GM18505 (cell line): Measurements from ENCODE around the gene TBCD.

Experiments
- ATAC-seq: cut with Tn5 transposase; IDR thresholded peaks from one replicate; pipeline ENCODE4 v1.9.1; 2021; ENCODE audit not compliant: unreplicated experiment
- POLR2A ChIP-seq: IDR thresholded peaks from 4 replicates; pipeline ENCODE4 v1.6.1; 2011; ENCODE audit warnings: borderline replicate concordance; ENCODE audit not compliant: insufficient read depth, insufficient read length; ENCODE audit errors: extremely low read depth

TBCD gene

GRCh38 chr17:82905130-82905529, 153.3 kb downstream of the TBCD start:
- TF ChIP-seq POLR2A = no peak
- no peak for ATAC-seq

- no peak for ATAC-seq
- no peak for TF ChIP-seq POLR2A
Observed at GRCh38 chr17:82907797-82908542, 156.1 kb downstream of the TBCD start.

GRCh38 chr17:82908543-82909160, 156.8 kb downstream of the TBCD start:
- no peak for TF ChIP-seq POLR2A
- no peak for ATAC-seq

- TF ChIP-seq POLR2A = no peak
- no peak for ATAC-seq
Observed at GRCh38 chr17:82909322-82909904, 157.5 kb downstream of the TBCD start.

GRCh38 chr17:82910041-82910481, 158.2 kb downstream of the TBCD start:
- no peak for ATAC-seq
- TF ChIP-seq POLR2A = no peak

- no peak for TF ChIP-seq POLR2A
- no peak for ATAC-seq
Observed at GRCh38 chr17:82910770-82911169, 158.9 kb downstream of the TBCD start.

GRCh38 chr17:82911822-82912221, 160.0 kb downstream of the TBCD start:
- TF ChIP-seq POLR2A = no peak
- ATAC-seq = no peak

GRCh38 chr17:82912484-82913089, 160.7 kb downstream of the TBCD start:
- no peak for TF ChIP-seq POLR2A
- no peak for ATAC-seq

GRCh38 chr17:82913304-82914043, 161.6 kb downstream of the TBCD start:
- no peak for TF ChIP-seq POLR2A
- no peak for ATAC-seq

GRCh38 chr17:82914375-82914774, 162.5 kb downstream of the TBCD start:
- TF ChIP-seq POLR2A = no peak
- ATAC-seq = no peak

- ATAC-seq = no peak
- no peak for TF ChIP-seq POLR2A
Observed at GRCh38 chr17:82915010-82915756, 163.3 kb downstream of the TBCD start.

- no peak for ATAC-seq
- TF ChIP-seq POLR2A = no peak
Observed at GRCh38 chr17:82915757-82916027, 163.8 kb downstream of the TBCD start.
